ENCODE results near the gene DECR2.
A peak's percentile ranks its signal among the peaks of the same experiment; 100 is the strongest.

DECR2 gene

GRCh38 chr16:450785-451512 is 49.3 kb downstream of the DECR2 start:
- DNase-seq = no peak

DNA sequence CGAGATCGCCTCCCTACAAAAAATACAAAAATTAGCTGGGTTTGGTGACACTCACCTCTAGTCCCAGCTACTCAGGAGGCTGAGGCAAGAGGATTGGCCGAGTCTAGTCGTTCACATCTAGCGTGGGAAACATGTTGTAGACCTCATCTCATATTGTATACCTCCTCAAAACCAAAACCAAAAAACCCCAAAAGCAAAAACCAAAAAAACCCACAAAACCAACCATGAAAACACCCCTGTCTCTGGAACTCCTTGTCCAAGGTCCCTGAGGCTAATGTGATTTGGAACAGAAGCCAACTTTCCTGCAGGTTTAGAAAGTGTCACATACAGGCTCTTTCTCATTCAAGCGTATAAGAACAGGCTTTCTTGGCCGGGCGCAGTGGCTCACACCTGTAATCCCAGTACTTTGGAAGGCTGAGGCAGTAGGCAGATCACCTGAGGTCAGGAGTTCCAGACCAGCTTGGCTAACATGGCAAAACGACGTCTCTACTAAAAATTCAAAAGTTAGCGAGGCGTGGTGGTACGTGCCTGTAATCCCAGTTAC is 52.8 kb downstream of the DECR2 start:
- no peak for DNase-seq

DNA sequence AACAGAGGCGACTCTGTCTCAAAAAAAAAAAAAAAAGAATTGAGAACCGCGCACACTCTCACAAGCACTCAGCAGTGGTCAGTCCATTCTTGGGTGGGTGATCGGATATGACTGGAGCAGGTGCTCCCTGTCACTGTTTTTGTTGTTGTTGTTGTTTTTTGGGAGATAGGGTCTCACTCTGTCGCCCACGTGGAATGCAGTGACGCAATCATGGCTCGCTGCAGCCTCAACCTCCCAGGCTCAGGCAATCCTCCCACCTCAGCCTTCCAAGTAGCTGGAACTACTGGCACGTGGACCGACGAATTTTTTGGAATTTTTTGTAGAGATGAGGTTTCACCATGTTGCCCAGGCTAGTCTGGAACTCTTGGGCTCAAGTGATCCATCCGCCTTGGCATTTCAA is 53.8 kb downstream of the DECR2 start:
- DNase-seq = no peak

DNA sequence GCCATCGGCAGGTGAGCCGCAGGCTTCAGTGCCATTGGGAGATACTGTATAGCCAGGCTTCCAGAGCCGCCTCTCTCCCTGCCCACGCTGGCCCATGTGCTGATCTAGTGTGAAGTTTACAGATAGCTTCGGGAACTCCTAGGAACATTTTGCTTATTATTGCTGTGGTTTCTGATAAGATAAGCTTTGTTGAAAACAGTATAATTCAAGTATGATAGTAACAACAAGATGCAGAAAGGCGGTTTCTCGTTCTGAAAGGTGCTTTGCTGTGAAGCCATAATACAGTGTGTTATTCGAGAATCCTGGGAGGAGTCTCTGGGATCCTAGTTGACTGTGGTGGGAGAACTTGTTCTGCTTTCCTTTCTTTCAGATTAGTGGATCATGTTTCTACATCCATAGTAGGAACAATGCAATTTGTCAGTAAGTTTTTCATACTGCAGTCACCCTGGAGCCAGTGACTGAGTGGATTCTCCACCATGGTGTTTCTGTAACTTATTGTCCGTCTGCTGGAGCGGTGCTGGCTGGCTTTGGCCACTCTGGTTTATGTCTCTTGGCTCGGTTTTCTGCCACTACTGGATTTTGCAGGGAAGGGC is 55.3 kb downstream of the DECR2 start:
- peak; percentile 33 for DNase-seq

- DNase-seq = peak; percentile 45
Observed at GRCh38 chr16:457732-458400, 56.2 kb downstream of the DECR2 start.

DNA sequence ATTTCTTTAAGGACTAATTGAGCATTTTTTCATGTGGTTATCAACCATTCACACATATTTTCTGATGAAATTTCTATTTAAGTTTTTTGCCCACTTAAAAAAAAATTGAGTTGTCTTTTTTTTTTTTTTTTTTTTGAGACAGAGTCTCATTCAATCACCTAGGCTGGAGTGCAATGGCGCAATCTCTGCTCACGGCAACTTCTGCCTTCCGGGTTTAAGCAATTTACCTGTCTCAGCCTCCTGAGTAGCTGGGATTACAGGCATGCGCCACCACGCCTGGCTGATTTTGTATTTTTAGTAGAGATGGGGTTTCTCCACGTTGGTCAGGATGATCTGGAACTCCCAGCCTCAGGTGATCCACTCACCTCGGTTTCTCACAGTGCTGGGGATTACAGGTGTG is 58.1 kb downstream of the DECR2 start:
- no peak for DNase-seq

DNA sequence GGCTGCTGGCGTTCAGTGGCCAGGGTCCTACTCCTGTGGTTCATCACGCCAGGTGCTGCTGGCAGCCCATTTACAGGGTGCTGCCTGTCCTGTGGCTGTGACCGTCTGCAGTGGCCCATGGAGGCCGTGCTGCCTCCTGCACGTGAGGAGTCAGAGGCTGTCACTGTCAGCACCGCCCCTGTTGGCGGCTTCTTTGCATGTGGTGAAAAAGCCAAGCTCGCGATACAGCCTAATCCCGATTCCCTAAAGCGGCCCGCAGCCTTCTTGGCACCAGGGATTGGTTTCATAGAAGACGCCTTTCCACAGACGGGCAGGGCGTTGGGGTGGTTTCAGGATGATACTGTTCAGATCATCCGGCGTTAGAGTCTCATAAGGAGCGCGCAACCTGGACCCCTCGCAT is 59.1 kb downstream of the DECR2 start:
- DNase-seq = no peak
